Suppressor macrophage (primary cell): ENCODE measurements around the gene RNU7-1.

Source experiments
- DNase-seq, 4 experiments: peaks; one replicate each; pipeline ENCODE4 v3.0.0-alpha.2; 2020 to 2022

The RNU7-1 gene

DNA sequence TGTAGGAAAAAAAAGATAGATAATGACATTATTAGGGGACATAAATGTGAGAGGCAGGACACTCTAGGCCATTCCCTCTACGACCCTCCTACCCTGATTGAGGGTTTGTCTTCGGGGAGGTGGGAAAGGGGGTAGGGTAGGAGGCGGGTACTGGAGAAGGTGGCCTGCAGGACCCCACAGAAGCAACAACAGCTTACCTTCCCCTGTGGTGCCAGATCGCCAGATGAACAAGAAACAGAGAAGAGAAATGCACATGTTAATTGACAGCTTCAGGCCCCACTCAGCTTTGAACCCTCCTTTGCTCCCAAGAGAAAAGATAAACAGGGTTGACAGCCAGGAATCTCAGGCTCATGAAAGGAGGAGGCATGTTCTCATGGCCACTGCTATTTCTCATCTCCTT is 22.1 kb downstream of the RNU7-1 start:
- no peak for DNase-seq

DNA sequence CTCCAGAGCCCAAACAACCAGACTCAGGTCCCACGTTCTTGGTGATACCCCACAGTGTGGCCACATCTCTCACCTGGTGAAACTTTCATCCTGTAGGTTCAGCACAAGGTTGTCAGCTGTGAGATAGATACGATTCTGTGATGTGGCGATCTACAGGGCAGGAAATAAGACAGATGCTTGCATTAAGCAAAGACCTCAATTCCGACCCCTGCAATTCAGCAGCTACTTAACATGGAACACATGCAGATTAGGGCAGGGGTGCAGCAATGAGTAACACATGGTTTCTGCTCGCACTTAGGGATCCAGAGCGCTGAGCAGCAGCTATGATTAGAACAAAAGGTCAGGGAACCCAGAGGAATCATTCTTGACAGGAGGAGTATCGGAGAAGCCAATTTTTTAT is 22.7 kb downstream of the RNU7-1 start:
- DNase-seq: no peak

DNA sequence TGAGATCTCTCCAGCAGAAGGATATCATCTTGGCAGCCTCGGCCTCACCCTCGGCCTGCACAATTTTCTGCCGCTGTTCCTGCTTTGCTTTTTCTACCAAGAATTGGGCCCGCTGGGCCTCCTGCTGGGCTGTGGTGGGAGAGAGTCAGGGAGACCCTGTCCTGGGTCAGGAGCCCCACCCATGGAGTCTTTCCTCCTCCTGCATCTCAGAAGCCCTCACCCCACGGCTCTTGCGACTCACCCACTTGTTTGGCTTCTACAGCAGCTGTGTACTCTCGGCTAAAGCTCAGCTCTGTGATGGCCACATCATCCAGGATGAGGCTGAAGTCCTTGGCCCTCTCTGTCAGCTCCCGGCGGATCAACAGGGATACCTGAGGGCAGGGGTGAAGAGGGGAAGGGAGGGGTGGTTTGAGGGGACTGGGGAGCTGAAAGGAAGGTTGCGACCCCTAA is 24.1 kb downstream of the RNU7-1 start:
- DNase-seq: no peak

- DNase-seq: no peak
Measured at GRCh38 chr12:6968426-6968825, 24.8 kb downstream of the RNU7-1 start.

- peak in 3 of 4 experiments; percentile 22 to 49 (median 31) for DNase-seq
Measured at GRCh38 chr12:6970096-6970527, 26.5 kb downstream of the RNU7-1 start.

GRCh38 chr12:6974180-6974579 is 30.6 kb downstream of the RNU7-1 start:
- DNase-seq: no peak

DNA sequence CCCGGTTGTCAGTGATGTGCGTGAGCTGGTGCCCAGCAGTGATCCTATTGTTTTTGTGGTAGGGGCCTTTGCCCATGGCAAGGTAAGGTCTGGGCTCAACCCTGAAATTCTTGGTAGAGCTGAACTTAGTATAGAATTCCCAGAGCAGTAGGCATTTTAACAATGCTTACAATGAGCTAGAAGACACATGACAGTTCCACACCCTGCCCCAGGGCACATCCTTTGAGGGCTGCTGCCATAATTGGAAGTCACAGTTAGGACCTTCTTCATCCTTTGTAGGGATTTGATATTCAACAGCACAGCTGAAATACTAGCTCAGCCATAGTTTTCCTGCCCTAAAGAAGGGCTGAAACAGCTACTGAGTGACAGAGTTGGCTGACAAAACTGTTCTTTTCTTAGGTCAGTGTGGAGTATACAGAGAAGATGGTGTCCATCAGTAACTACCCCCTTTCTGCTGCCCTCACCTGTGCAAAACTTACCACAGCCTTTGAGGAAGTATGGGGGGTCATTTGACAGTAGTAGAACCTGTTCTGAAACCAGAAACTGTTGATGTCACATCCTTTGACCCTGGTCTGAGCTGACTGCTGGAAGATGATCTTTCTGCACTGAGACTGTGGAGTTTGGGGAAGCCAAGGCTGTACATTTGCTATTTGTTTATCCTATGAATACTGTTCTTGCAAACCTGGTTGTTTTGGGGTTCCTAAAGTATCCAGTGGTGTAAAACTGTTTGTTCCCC is 31.8 kb downstream of the RNU7-1 start:
- DNase-seq: no peak

DNA sequence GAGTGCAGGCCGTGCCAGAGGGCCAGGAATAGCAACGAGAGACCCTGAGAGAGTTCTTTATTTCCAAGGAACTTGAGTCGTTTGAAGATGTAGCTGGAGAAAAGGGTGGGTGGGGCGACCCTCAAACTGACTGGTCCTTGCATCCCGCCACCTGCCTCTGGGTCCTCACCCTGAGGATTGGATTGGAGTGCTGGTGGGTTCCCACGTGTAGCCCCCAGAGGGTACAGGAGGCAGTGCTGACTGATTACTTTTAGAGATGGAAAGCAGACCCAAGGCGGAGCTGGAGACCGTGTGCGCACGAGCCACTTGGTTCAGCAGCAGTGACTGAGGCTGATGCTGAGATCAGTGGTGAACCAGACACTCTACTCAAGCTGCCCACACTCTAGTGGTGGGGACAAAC is 34.0 kb downstream of the RNU7-1 start:
- DNase-seq: no peak

- DNase-seq: no peak
Measured at GRCh38 chr12:6978188-6978587, 34.6 kb downstream of the RNU7-1 start.

- no peak for DNase-seq
Measured at GRCh38 chr12:6978611-6979011, 35.0 kb downstream of the RNU7-1 start.

- DNase-seq: no peak
Measured at GRCh38 chr12:6979021-6979420, 35.4 kb downstream of the RNU7-1 start.

DNA sequence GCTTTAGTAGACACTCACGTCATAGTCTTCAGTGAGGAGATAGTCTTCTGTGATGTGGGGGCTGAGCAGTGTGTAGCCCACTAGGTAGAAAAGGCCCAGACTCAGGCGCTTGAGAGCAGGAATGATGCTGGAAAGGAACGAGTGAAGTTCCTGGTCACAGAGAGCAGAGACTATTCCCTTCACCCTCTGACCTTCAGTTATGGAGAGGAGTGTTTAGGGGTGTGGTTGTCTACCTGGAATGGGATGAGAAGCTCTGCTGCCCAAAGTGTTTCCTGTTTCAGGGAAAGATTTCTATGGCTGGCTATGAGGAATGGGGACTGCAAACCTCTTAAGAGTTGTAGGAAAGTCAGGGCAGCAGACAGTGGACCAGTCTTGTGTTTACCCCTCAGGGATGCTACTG is 35.8 kb downstream of the RNU7-1 start:
- DNase-seq: no peak

DNA sequence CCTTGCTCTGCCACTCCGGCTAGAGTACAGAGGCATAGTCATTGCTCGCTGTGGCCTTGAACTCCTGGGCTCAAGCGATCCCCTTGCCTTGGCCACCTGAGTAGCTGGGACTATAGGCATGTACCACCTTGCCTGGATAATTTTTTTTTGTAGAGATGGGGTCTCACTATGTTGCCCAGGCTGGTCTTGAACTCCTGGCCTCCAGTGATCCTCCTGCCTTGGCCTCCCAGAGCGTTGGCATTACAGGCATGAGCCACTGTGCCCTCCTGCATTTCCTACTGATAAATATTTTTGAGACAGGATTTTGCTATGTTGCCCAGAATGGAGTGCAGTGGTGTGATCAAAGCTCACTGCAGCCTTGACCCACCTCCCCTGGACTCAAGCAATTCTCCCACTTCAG is 36.5 kb downstream of the RNU7-1 start:
- DNase-seq: no peak

DNA sequence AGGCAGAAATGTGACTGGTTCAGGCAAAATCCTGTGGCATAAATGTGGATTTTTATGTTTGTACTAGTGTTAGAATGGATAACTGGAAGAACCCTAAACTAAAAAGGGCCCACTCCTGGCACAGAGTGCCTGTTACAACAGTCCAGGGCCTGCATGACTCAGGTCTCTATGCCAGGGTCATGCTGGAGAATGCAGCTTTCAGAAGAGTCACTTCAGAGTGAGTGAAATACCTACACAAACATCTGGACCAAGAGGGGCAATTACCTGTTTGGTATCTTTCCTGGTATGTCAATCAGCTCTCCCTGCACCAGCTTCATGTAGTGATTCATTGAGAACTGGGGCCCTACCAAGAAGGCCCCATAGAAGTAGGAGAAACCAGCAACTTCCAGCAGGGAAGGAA is 37.1 kb downstream of the RNU7-1 start:
- no peak for DNase-seq

GRCh38 chr12:6981152-6982052 is 37.8 kb downstream of the RNU7-1 start:
- DNase-seq: no peak

DNA sequence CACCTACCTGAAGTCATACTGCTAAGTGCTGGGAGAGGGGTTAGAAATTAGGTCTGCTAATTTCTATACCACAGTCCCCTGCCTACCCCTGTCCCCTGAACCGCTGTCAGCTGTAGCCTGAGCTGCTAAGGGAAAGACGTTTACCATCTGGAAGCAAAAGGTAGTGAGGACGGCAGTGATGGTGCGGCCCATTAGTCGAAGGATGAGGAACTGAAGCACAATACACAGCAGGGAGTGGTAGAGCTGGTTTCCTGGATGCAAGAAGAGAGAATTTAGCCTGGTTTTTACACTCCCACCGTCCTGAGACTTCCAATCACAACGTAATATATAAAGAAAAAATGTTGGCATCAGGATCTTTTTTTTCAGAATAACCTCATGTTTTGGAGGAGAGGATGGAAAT is 38.9 kb downstream of the RNU7-1 start:
- no peak for DNase-seq

DNA sequence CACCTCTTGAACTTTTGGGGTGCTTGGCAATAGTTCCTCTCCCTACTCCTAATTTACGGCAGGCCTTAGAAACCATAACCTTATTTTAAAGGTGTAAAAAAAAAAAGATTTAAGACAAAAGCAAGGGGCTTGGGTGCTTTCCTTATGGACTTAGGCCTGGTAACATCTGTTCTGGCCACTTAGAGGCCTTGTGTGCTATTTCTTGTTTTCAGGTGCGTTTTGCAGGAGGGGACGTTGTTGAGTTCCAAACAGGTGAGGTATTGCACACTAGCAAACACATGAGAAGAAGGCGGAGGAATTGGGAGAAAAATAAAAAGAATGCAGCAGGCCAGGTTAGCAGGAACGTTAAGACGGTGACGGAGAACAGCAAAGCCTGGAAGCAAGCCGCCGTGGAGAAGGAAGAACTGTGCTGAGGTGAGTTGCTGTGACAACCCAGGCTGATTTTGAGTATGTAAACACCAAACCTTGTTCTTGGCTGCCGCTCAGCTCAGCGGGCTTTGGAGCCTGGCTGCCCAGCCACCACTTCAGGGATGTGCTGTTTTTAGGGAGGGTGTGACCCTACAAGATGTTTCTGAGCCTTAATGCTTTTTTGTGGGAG is 44.4 kb downstream of the RNU7-1 start:
- DNase-seq: no peak
